GM12878 (cell line): Measurements from ENCODE around the gene GGT5. TPM values are rescaled to one million over a fixed set of nuclear protein-coding genes. Genes with fewer than 3 reads are reported as not detected.

Source experiments
- ATAC-seq: fragments of 200-7000 bp; cut with Tn5 transposase; 3 replicates; pipeline ENCODE4 v1.9.1; 2020; ENCODE audit warnings: mild to moderate bottlenecking, moderate library complexity
- BruUV-seq: library from RNA; stranded (reverse); fragments of 400-500 nt; replicated peaks from 2 replicates; lab custom pipeline; 2021; lab: Mats Ljungman, UMichigan
- CTCF ChIA-PET: fragments of 300-600 bp; sonication (Branson Sonifier 250); formaldehyde crosslinking; extraction: SDS; loops from one replicate; lab custom pipeline; 2021; ENCODE audit warnings: inconsistent platforms; lab: Yijun Ruan, JAX
- POLR2A ChIA-PET: fragments of 350-600 bp; formaldehyde crosslinking; extraction: SDS; loops from one replicate; lab custom pipeline; 2021; ENCODE audit warnings: inconsistent platforms; lab: Charles Lee
- RAD21 ChIA-PET: fragments of 300-600 bp; sonication (Branson Sonifier 250); formaldehyde crosslinking; loops from one replicate; lab custom pipeline; 2023; ENCODE audit warnings: antibody characterized with exemption; ENCODE audit not compliant: unreplicated experiment; lab: Charles Lee
- SMC1A ChIA-PET: fragments of 300-600 bp; sonication (Branson Sonifier 250); formaldehyde crosslinking; loops from one replicate; lab custom pipeline; 2023; ENCODE audit not compliant: unreplicated experiment, uncharacterized antibody; lab: Charles Lee
- DNase-seq: peaks from one replicate; pipeline ENCODE4 v3.0.0-alpha.2; 2011; ENCODE audit warnings: low read depth, low spot score
- FAIRE-seq: peaks from 3 replicates; lab custom pipeline; 2011; peaks lifted over from hg19 to GRCh38; lab: Jason Lieb, UNC
- H2AFZ ChIP-seq: 2 replicates; pipeline ENCODE4 v1.6.0; 2011; ENCODE audit warnings: low read depth, low read length, control low read depth; ENCODE audit not compliant: control insufficient read depth
- H3K27ac ChIP-seq: 2 replicates; pipeline ENCODE4 v1.5.1; 2011; ENCODE audit warnings: control low read depth; ENCODE audit not compliant: control insufficient read depth, insufficient read depth
- H3K27me3 ChIP-seq, 2 experiments: replicated peaks in 1 of 2; 2 replicates each; pipeline versions ENCODE4 v1.6.0 to v1.6.1; 2011; ENCODE audit warnings: low read length in 1 of 2; ENCODE audit not compliant: control insufficient read depth in 2 of 2, insufficient read depth in 2 of 2
- H3K36me3 ChIP-seq, 2 experiments: 2 replicates each; pipeline ENCODE4 v1.5.1; 2011; ENCODE audit warnings: low read length in 1 of 2; ENCODE audit not compliant: control insufficient read depth in 2 of 2, insufficient read depth in 2 of 2
- H3K4me1 ChIP-seq: 2 replicates; pipeline ENCODE4 v1.6.1; 2011; ENCODE audit warnings: mild to moderate bottlenecking, low read length, moderate library complexity, mixed read lengths; ENCODE audit not compliant: control insufficient read depth, insufficient read depth
- H3K4me2 ChIP-seq: 2 replicates; pipeline ENCODE4 v1.6.0; 2011; ENCODE audit warnings: control low read depth; ENCODE audit not compliant: control insufficient read depth, insufficient read depth
- H3K4me3 ChIP-seq: fragments of 200-600 bp; sonication (generic); 2 replicates; pipeline ENCODE4 v1.5.1; 2016
- H3K79me2 ChIP-seq: 2 replicates; pipeline ENCODE4 v1.6.0; 2011; ENCODE audit warnings: low read length; ENCODE audit not compliant: control insufficient read depth, insufficient read depth
- H3K9ac ChIP-seq: 2 replicates; pipeline ENCODE4 v1.8.0; 2011; ENCODE audit warnings: low read length, control low read depth, mixed read lengths; ENCODE audit not compliant: control insufficient read depth, insufficient read depth
- H3K9me3 ChIP-seq: replicated peaks from 3 replicates; pipeline ENCODE4 v1.5.1; 2011; ENCODE audit warnings: mild to moderate bottlenecking, low read length; ENCODE audit not compliant: control insufficient read depth, insufficient read depth
- H4K20me1 ChIP-seq: 2 replicates; pipeline ENCODE4 v1.6.0; 2011; ENCODE audit not compliant: control insufficient read depth, insufficient read depth
- ASH2L ChIP-seq: fragments of 300-600, 200-600 bp; sonication (generic); IDR thresholded peaks from 2 replicates; pipeline ENCODE4 v1.6.1; 2017; ENCODE audit warnings: low read depth, mild to moderate bottlenecking, borderline replicate concordance
- CBX5 ChIP-seq: sonication (generic); IDR thresholded peaks from 2 replicates; pipeline ENCODE4 v1.6.1; 2016; ENCODE audit warnings: low read depth, moderate library complexity, mild to moderate bottlenecking, inconsistent platforms
- HDGF ChIP-seq: fragments of 450-650 bp; IDR thresholded peaks from 2 replicates; pipeline ENCODE4 v1.6.1; 2016; ENCODE audit warnings: antibody characterized with exemption
- LARP7 ChIP-seq: fragments of 450-650 bp; IDR thresholded peaks from 2 replicates; pipeline ENCODE4 v1.6.1; 2017; ENCODE audit warnings: mild to moderate bottlenecking
- MEF2A ChIP-seq: IDR thresholded peaks from 2 replicates; pipeline ENCODE4 v1.6.1; 2011; ENCODE audit warnings: low read depth, mild to moderate bottlenecking, low read length, moderate library complexity; ENCODE audit not compliant: insufficient read depth
- NBN ChIP-seq: fragments of 450-650 bp; IDR thresholded peaks from 2 replicates; pipeline ENCODE4 v1.6.1; 2016
- PAX8 ChIP-seq: fragments of 450-650 bp; IDR thresholded peaks from 2 replicates; pipeline ENCODE4 v1.6.1; 2017; ENCODE audit warnings: mild to moderate bottlenecking, moderate library complexity
- POU2F2 ChIP-seq: IDR thresholded peaks from 3 replicates; pipeline ENCODE4 v1.6.1; 2011; ENCODE audit warnings: low read depth, mild to moderate bottlenecking, low read length, borderline replicate concordance
- RAD21 ChIP-seq: IDR thresholded peaks from 2 replicates; pipeline ENCODE4 v1.6.1; 2011; ENCODE audit warnings: mild to moderate bottlenecking, low read depth, low read length, moderate library complexity; ENCODE audit not compliant: insufficient read depth
- WGBS: methylation state at CpG from one replicate; pipeline ENCODE4 v1.1.6; 2016; ENCODE audit warnings: low lambda C conversion rate; ENCODE audit not compliant: insufficient replicate concordance, insufficient coverage; ENCODE audit errors: missing lambda C conversion rate; 5-methylcytosine and 5-hydroxymethylcytosine counted together
- in situ Hi-C: fragments of 300-500 bp; cut with MboI; formaldehyde crosslinking; loops from 9 replicates; pipeline ENCODE4 v1.14.3; 2018; ENCODE audit warnings: mixed read lengths
- intact Hi-C: fragments of 100-400 bp; cut with micrococcal nuclease; formaldehyde crosslinking; loops from one replicate; pipeline ENCODE4 v1.14.2; 2022; ENCODE audit not compliant: unreplicated experiment
- polyA plus RNA-seq, 11 experiments: library from polyadenylated mRNA; depleted of rRNA in 4 of 11; unstranded in 6 of 11; stranded (reverse) in 5 of 11; fragments of >200 nt; fragmentation: Nextera tagmentation in 4 of 11; fragmentation: Illumina TruSeq in 1 of 11; extraction: Ambion mirVana in 4 of 11; extraction: Trizol in 1 of 11; gene quantifications; 1 replicate in 1 of 11; 2 replicates in 10 of 11; pipeline versions ENCODE4 v1.2.1 to v1.2.3, GENCODE V29; 2011 to 2016; ENCODE audit warnings: inconsistent platforms in 2 of 11, missing spikeins in 2 of 11, low read depth in 1 of 11
- total RNA-seq, 4 experiments: library from RNA; depleted of rRNA in 3 of 4; stranded (reverse); fragments of >200 nt in 3 of 4; fragmentation: Illumina TruSeq in 1 of 4; extraction: Trizol in 1 of 4; gene quantifications; 2 replicates each; pipeline versions ENCODE4 v1.2.1 to v1.2.3, GENCODE V29; 2013 to 2021
- TF ChIP-seq, protein P1 (sequence below): fragments of 450-650 bp; formaldehyde crosslinking; IDR thresholded peaks from 2 replicates; pipeline ENCODE4 v1.4.0; 2022; ENCODE audit warnings: mild to moderate bottlenecking, moderate library complexity
- TF ChIP-seq, protein P2 (sequence below): IDR thresholded peaks from 2 replicates; pipeline ENCODE4 v1.6.1; 2012; ENCODE audit warnings: low read depth, low read length, improper control_type of control experiment

Gene GGT5
- total and polyA plus RNA-seq, 10 of the 15 experiments (the other 5 are each of a cell fraction or from before 2014, with no cell fraction given): 0.34 TPM; not detected in 9

DNA sequence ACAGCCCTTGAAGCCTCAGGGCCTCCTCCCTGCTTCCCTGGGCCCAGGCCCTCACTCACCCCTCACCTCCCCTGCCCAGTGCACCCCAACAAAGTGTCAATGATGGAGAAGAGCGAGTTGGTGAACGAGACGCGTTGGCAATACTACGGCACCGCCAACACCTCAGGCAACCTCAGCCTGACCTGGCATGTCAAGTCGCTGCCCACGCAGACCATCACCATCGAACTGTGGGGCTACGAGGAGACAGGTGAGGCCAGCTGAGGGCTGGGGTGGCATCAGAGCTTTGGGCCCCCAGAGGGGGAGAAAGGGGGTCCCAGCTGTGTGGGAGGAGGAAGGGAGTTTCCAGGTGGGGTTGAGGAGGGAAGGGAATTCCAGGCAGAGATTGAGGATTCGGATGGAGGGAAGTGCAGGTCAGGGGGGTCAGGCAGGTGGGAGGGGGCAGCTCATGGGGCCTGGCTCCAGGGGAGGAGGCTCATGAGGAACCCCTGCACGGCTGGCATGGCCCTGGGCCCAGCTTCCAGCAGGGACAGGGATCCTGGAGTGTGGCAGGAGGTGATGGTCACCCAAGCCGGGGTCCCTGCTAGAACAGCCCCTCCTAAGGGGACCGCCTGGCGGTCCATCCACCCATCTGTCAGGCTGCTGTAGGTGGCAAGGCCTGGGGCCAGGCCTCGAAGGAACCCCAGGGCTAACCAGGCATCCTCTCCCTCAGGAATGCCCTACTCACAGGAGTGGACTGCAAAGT, 60.7 kb downstream of the GGT5 start:
- H3K4me1 ChIP-seq: no peaks in the 10 kb centered on the region; the same call in 1 of the 2 replicates
- no peaks in the 10 kb centered on the region for H3K79me2 ChIP-seq
- ChIA-PET RAD21 (interaction anchor here (1.4 kb wide), 1 partner anchor 63 kb away, joined by 3 read pairs; no protein-coding TSS in a partner anchor), CTCF (interaction anchor here (1.0 to 1.4 kb wide), 2 partner anchors 47 to 58 kb away, joined by 3 to 4 read pairs; no protein-coding TSS in a partner anchor), SMC1A (no interaction called here), POLR2A (no interaction called here)
- 83% methylated on average over 12 of the region's 16 CpGs for WGBS
- no peaks in the 10 kb centered on the region for H3K9me3 ChIP-seq
- in situ Hi-C loops: no loop called here
- no peaks in the 10 kb centered on the region for H4K20me1 ChIP-seq
- no peak overlapping the region for H3K4me3 ChIP-seq
- FAIRE-seq (no peak), ATAC-seq (no peak), DNase-seq (no peak)
- no peaks in the 10 kb centered on the region for H3K27me3 ChIP-seq
- no peak for TF ChIP-seq PAX8
- TF ChIP-seq RAD21: no peak
- TF ChIP-seq, protein P1, sequence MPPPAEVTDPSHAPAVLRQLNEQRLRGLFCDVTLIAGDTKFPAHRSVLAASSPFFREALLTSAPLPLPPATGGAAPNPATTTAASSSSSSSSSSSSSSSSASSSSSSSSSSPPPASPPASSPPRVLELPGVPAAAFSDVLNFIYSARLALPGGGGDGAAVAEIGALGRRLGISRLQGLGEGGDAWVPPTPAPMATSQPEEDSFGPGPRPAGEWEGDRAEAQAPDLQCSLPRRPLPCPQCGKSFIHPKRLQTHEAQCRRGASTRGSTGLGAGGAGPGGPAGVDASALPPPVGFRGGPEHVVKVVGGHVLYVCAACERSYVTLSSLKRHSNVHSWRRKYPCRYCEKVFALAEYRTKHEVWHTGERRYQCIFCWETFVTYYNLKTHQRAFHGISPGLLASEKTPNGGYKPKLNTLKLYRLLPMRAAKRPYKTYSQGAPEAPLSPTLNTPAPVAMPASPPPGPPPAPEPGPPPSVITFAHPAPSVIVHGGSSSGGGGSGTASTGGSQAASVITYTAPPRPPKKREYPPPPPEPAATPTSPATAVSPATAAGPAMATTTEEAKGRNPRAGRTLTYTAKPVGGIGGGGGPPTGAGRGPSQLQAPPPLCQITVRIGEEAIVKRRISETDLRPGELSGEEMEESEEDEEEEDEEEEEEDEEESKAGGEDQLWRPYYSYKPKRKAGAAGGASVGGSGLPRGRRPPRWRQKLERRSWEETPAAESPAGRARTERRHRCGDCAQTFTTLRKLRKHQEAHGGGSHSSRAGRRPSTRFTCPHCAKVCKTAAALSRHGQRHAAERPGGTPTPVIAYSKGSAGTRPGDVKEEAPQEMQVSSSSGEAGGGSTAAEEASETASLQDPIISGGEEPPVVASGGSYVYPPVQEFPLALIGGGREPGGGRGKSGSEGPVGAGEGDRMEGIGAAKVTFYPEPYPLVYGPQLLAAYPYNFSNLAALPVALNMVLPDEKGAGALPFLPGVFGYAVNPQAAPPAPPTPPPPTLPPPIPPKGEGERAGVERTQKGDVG: no peak
- TF ChIP-seq LARP7: no peak
- no peak for TF ChIP-seq NBN
- TF ChIP-seq ASH2L: no peak
- no peak for TF ChIP-seq POU2F2
- TF ChIP-seq CBX5: no peak
- no peak for TF ChIP-seq HDGF
- TF ChIP-seq, protein P2, sequence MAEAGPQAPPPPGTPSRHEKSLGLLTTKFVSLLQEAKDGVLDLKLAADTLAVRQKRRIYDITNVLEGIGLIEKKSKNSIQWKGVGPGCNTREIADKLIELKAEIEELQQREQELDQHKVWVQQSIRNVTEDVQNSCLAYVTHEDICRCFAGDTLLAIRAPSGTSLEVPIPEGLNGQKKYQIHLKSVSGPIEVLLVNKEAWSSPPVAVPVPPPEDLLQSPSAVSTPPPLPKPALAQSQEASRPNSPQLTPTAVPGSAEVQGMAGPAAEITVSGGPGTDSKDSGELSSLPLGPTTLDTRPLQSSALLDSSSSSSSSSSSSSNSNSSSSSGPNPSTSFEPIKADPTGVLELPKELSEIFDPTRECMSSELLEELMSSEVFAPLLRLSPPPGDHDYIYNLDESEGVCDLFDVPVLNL: no peak
- no peak for TF ChIP-seq MEF2A
- H3K27ac ChIP-seq: no peak overlapping the region
- no peak overlapping the region for H2AFZ ChIP-seq
- BruUV-seq: no TSS peak
- no peaks in the 10 kb centered on the region for H3K36me3 ChIP-seq
- intact Hi-C loops: no loop called here
- no peak overlapping the region for H3K9ac ChIP-seq
- no peak overlapping the region for H3K4me2 ChIP-seq
